NCI-H1436 treated with DMSO at 0.1 percent for 48 hours (cell line): ENCODE measurements around the gene HCN2.
"Not testable (repeated sequence)": the region's sequence is repeated elsewhere in the genome, so short reads cannot be mapped to it uniquely, and the experiment has no call there.

Experiments
- DNase-seq: peaks from one replicate; lab custom pipeline; 2025; lab: John Stamatoyannopoulos, UW

The HCN2 gene

GRCh38 chr19:571566-571974 lies 18.1 kb upstream of the HCN2 start:
- DNase-seq: no peak

DNA sequence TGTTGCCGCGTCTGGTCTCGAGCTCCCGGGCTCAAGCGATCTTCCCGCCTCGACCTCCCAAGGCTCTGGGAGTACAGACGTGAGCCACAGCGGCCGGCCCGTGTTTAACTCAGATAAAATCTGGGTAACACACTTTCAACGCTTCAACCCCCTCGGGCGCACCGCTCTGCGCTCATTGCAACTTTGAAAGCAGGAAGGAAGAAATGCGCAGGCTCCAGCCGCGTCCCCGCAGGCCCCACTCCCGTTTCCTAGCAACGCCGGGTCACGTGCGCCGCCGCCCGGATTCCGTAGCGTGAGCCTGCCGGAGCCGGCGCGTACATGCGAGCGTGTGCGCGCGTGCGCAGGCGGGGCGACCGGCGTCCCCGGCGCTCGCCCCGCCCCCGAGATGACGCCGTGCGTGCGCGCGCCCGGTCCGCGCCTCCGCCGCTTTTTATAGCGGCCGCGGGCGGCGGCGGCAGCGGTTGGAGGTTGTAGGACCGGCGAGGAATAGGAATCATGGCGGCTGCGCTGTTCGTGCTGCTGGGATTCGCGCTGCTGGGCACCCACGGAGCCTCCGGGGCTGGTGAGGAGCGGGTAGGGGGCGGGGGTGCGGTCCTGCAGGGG lies 17.4 kb upstream of the HCN2 start, which contains the start of gene BSG:
Gene BSG, plus strand, starts transcription at position 457 of the 603 bp plus-strand sequence. Its CDS starts 39 bp downstream, at position 496.
- peak; percentile 80 for DNase-seq

DNA sequence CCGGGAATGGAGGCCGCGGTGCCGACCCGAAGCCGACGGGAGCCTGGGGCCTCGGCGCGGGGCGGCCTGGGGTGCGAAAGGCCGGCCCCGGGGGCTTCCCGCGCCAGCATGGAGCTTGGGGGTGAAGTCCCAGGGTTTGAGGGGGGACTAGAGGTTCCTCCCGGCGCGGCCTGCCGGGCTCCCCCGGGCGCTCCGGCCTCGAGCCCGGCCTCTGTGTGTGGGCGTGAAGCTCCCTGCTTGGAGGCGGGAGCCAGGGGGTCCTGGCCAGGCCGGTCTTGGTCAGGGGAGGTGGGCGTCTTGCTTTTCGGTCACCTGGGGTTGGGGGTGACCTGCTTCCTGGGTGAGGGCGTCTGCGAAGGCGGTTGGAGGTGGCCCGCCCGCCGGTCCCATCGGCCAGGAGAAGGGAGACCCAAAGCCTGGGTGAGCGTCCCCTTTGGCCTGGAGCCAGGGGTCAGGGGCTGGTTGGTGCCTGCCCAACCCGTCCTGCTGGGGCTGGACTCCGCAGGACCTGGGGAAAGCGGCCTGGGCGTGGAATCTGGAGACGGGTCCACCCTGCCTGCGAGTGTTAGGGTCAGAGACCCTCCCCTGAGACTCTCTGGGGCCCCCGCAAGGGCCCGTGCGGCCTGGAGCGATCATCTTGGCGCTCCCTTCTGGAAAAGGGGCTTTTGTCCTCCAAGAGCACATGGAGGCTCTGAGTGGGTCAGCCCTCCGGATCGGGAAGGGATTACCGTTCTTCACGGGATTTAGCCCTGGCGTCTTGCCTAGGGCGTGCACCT lies 16.8 kb upstream of the HCN2 start:
- no peak for DNase-seq

DNA sequence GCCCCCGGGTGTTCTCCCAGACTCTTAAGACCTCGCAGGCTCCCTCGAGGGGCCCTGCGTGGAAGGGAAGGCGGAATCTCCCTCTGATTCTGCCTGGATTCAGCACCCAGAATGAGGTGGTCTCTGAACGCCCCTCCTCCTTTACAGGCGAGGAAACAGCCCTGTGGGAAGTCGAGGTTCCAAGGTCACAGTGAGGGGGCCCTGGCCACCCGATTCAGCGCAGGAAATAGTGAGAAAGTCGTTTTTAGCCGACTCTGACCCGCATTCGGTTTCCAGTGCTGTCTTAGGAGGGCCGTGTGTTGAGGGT lies 16.2 kb upstream of the HCN2 start:
- no peak for DNase-seq

DNA sequence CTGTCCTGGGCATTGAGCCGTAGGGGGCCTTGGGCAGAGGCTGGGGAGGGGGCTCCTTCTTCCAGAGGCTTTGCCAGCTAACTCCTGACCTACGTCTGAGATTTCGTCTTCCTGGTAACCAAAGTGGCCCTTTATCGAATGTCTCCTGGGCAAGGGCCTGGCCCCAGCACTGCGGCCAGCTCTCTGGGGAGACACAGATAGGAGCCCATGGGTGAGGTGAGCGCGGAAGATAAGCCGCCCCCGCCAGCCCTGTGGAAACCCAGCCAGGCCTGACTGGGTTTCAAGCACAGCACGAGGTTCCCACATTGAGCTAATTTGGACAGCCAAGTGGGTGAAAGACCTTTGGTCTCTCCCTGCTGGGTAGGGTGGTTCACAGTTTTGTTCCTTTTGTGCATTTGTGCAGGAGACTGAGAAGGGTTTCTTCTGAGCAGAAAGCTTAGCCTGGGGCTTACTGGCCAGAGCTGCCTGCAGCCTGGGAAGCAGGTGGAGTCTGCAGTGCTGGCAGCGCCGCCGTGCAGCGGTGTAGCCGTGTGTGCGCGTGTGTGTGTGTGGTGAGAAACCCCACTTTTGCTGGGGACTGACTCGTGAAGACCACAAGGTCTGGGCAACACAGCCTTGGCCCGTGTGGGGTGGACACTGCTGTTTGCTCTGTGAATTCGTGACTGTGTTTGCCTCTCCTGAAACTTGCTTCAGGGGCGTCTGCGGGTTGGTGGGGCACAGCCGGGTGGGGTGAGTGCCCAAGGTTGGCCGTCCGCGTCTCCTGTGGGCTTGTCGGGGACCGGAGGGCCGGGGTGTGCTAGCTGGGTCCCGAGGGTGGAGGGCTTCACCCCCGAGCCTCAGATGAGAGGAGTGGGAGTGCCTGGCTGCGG lies 14.8 kb upstream of the HCN2 start:
- DNase-seq: no peak

DNA sequence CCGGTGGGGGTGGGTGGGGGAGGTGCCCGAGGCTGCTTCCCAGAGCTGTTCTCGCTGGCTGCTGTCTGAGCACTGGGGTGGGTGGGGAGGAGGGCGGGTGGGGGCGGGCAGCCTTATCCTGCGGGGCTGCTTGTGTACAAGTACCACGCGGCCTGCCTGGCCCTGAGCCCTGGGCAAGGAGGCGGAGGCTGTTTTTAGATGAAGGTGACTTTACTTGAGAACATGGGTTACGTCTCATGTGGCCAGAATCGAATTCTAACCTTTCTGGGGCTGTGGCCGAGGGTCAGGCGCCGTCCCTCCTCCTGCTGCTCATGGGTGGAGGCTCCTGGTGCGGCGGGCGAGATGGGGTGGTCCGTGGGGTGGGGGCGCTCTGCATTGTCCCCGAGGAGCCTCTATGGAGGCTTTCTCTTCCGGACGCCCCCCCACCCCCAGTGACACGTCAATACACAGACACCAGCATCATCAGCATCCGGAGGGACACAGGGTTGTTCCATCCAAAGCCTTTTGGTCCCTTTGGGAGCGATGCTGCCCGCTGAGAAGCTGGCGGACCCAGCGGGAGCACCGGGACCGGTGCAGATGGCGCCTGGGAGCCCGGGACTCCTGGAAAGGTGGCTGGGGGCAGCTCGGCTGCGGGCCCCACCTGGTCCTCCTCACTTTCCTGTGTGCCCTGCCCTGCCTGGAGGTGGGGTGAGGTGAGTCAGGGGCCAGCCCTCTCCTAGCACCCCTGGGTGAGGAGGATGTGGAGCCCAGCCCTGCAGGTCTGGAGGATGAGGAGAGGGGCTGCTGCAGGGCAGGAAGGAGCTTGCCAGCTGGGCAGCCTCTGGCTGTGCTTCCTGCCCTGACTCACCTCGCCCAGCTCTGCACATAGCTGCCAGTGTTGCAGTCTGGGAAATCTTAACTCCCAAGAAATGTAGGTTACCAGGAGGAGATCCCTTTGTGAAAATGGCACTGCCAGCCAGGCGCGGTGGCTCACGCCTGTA lies 13.9 kb upstream of the HCN2 start:
- DNase-seq: no peak

DNA sequence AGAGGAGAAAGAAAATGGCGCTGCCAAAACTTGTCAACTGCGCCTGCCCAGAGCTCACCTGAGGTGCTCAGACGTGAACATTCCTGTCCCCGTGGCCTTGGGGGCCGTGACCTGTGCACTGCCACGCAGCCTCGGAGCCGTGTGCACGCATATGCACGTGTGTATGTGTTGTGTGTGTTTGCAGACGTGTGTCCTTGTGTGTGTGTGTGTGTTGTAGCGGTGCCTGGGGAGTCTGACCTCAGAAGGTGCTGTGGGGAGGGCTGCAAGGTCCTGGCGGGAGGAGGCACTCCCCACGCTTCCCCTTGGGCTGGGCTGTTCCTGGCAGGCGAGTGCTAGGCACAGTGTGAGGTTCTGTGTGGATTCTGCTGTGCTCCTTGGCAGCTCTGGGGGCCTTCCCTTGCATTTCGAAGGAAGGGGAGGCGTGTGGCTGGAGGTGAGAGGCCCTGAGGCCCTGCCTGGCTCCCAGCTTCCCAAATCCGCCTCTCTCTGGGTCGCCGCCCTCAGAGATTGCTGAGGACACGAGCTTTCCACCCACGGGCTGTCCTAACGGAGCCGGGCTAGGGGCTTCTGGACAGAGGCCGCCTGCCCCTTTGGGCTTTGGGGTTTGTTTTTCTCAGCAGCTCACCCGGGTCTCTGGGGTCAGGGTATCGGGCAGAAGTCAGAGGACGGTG lies 12.8 kb upstream of the HCN2 start:
- no peak for DNase-seq

DNA sequence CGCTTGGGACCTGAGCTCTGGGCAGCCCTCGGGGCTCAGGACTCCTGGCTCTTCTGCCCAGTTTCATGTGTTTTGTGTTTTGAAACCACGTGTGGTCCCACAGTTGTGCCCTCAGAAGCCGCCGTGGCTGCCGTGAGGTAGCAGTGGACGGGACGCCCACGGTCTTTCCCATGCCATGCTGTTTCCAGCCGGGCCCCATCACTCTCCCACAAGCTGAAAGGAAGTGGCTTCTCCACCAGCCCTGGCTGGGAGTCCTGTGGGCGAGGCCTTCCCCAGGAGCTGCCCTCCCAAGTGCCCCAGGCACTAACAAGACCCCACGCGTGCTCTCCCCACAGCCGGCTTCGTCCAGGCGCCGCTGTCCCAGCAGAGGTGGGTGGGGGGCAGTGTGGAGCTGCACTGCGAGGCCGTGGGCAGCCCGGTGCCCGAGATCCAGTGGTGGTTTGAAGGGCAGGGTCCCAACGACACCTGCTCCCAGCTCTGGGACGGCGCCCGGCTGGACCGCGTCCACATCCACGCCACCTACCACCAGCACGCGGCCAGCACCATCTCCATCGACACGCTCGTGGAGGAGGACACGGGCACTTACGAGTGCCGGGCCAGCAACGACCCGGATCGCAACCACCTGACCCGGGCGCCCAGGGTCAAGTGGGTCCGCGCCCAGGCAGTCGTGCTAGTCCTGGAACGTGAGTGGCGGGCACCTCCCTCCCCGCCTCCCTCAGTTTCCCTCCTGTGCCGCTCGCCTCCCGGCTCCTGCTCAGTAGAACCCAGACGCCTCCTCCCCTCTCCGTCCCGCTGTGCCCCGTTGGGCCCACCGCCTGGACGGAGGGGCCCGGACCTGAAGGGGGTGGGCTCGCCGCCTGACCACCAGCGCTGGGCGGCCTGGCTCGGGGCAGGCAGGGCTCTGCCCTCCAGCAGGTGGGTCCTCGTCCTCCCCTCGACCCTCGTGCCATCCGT lies 12.0 kb upstream of the HCN2 start:
- no peak for DNase-seq

DNA sequence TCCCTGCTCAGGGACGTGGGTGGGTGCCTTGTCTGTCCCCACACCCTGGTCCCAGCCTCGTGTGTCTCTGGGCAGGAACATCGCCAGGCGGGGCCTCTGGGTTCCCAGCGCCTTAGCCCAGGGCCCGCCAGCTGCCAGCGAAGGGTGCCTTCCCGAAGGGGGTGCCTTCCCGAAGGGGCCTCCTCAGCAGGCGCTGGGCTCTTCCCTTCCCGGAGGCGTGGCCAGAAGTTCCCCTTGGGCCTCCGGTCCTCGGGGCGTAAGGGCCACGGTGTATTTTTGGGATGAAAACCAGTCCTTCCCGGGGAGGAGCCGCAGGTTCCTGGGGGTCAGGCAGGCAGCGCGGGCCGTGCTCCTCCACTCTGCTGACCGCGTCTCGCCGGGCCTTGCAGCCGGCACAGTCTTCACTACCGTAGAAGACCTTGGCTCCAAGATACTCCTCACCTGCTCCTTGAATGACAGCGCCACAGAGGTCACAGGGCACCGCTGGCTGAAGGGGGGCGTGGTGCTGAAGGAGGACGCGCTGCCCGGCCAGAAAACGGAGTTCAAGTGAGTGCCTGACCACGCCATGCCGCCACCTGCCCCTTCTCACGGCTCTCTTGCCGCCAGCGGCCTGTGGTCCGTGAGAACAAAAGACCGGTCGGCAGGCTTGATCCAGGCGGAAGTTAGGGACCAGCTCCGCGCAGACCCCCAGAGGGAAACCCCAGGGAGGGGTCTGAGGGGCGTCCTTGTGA lies 10.4 kb upstream of the HCN2 start:
- DNase-seq: no peak

GRCh38 chr19:579842-580155 lies 9.9 kb upstream of the HCN2 start:
- no peak for DNase-seq

DNA sequence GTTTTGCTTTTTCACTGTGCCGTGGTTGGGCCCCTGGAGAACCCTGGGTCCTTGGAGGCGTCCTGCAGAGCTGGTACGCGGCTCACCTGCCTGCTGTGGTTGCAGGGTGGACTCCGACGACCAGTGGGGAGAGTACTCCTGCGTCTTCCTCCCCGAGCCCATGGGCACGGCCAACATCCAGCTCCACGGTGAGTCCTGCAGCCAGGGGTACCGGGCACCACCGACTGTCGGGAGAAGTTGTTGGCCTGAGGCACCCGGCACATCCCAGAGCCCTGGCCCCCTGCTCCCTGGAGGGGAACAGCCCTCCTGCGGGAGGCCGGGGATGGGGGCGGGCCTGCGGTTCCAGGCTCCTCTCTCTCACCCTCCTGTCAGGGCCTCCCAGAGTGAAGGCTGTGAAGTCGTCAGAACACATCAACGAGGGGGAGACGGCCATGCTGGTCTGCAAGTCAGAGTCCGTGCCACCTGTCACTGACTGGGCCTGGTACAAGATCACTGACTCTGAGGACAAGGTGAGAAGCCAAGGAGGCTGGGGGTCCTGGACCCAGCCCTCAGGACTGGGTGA lies 9.3 kb upstream of the HCN2 start:
- no peak for DNase-seq

GRCh38 chr19:581399-582111 lies 8.1 kb upstream of the HCN2 start:
- no peak for DNase-seq

GRCh38 chr19:582497-583197 lies 7.0 kb upstream of the HCN2 start:
- no peak for DNase-seq

GRCh38 chr19:583198-583967 lies 6.3 kb upstream of the HCN2 start:
- DNase-seq: no peak

GRCh38 chr19:583968-584239 lies 5.8 kb upstream of the HCN2 start:
- DNase-seq: no peak

- no peak for DNase-seq
Observed at GRCh38 chr19:584240-585001, 5.3 kb upstream of the HCN2 start.

GRCh38 chr19:585146-585545 lies 4.5 kb upstream of the HCN2 start:
- DNase-seq: not testable (repeated sequence)
